Measurements from ENCODE around the gene SYNRG.

The SYNRG gene

DNA sequence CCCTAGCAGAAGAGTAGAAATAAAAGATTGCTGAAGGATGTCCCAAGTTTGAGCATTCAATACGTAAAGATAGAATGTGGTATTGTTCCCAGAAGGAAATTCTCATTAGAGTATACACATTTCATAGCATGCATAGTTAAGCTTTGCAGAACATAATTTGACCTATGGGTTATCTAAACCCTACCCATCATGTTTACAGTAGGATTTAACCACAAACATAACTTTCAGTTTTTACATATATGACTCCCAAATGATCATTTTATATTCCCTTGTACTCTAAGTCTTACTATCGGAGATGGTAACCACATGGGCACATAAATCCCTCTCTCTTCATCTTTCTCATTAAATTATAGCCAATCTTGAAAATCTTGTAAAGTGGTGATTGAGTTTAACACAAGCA lies 50.9 kb downstream of the SYNRG start:
- H3K4me3 Mint-ChIP-seq = no peak overlapping the region

DNA sequence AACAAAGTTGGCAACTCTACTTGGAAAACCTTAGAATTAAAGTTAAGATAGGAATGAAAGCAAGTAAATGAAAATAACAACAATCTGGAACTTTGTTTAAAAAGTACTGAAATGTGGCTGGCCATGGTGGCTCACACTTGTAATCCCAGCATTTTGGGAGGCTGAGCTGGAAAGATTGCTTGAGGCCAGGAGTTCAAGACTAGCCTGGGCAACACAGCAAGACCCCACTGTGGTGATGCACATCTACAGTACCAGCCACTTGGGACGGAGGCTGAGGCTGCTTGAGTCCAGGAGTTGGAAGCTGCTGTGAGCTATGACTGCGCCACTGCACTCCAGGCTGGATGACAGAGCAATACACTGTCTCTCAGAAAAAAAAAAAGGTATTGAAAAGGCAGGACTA lies 51.7 kb downstream of the SYNRG start:
- Mint-ChIP-seq H3K4me3 (no peak overlapping the region), H3K27ac (no peak overlapping the region), H3K4me1 (peaks cover 8% of the 10 kb centered on the region), H3K9me3 (no peaks in the 10 kb centered on the region), H3K36me3 (ENCODE audit: low read depth) (peaks cover 66% of the 10 kb centered on the region), H3K27me3 (ENCODE audit: low read depth) (no peaks in the 10 kb centered on the region)
- TF ChIP-seq, protein P1, sequence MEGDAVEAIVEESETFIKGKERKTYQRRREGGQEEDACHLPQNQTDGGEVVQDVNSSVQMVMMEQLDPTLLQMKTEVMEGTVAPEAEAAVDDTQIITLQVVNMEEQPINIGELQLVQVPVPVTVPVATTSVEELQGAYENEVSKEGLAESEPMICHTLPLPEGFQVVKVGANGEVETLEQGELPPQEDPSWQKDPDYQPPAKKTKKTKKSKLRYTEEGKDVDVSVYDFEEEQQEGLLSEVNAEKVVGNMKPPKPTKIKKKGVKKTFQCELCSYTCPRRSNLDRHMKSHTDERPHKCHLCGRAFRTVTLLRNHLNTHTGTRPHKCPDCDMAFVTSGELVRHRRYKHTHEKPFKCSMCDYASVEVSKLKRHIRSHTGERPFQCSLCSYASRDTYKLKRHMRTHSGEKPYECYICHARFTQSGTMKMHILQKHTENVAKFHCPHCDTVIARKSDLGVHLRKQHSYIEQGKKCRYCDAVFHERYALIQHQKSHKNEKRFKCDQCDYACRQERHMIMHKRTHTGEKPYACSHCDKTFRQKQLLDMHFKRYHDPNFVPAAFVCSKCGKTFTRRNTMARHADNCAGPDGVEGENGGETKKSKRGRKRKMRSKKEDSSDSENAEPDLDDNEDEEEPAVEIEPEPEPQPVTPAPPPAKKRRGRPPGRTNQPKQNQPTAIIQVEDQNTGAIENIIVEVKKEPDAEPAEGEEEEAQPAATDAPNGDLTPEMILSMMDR (IDR thresholded peaks at IDR 0.05; ENCODE audit: unreplicated experiment in 3 of 3) = no peak

More for the DNA sequence above, 50.9 kb downstream of the SYNRG start:
- H3K4me1 Mint-ChIP-seq = no peaks in the 10 kb centered on the region
- H3K27me3 Mint-ChIP-seq (ENCODE audit: low read depth) = no peaks in the 10 kb centered on the region
- H3K9me3 Mint-ChIP-seq = no peaks in the 10 kb centered on the region
- peaks cover 59% of the 10 kb centered on the region for H3K36me3 Mint-ChIP-seq (ENCODE audit: low read depth)
- no peak overlapping the region for H3K27ac Mint-ChIP-seq
- TF ChIP-seq, protein P1 (IDR thresholded peaks at IDR 0.05; ENCODE audit: unreplicated experiment in 3 of 3) = no peak

DNA sequence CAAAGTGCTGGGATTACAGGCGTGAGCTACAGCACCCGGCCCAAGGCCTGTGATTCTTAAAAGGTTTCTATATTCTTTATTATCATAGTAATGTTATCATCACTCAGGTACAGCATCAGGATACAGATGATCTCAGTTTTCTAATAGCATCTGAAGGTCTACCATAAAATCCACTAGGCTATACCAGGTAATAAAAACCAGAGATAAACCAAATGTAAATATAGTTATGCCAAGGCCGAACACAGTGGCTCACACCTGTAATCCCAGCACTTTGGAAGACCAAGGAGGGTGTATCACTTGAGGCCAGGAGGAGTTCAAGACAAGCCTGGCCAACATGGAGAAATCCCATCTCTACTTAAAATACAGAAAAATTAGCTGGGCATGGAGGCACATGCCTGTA lies 53.8 kb downstream of the SYNRG start:
- TF ChIP-seq, protein P1 (IDR thresholded peaks at IDR 0.05; ENCODE audit: unreplicated experiment in 3 of 3) = no peak
- Mint-ChIP-seq H3K27me3 (ENCODE audit: low read depth) (no peaks in the 10 kb centered on the region), H3K36me3 (ENCODE audit: low read depth) (peaks cover 68% of the 10 kb centered on the region), H3K9me3 (no peaks in the 10 kb centered on the region), H3K4me1 (peaks cover 27% of the 10 kb centered on the region), H3K4me3 (no peak overlapping the region), H3K27ac (no peak overlapping the region)

DNA sequence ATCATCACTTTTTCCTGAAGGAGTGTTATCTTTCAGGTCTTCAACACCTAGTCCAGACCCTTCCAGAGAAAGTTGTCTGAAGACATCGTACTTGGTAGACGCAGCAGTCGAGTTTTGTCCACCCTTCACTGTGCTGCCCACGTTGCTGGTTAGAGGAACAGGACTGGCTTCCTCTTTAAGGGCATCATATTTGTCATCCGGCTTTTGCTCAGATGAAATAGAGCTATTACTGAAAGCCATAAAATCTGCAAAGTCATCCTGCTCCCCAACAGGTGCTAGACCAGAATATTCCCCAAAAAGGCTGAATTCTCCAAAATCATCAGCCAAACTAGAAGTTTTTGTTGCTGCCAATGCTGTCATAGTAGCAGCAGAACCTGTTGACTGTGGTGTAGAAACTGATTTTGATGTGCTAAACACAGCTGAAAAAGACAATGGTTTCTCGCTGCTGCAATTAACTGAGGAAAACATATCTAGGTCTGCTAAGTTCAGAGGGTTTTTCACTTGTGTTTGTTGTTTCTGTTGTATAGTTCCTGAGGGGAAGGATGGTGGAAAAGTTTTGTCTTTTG lies 55.7 kb downstream of the SYNRG start:
- H3K4me3 Mint-ChIP-seq = no peak overlapping the region
- peaks cover 34% of the 10 kb centered on the region for H3K4me1 Mint-ChIP-seq
- no peaks in the 10 kb centered on the region for H3K27me3 Mint-ChIP-seq (ENCODE audit: low read depth)
- peaks cover 62% of the 10 kb centered on the region for H3K36me3 Mint-ChIP-seq (ENCODE audit: low read depth)
- H3K27ac Mint-ChIP-seq = no peak overlapping the region
- TF ChIP-seq, protein P1 (IDR thresholded peaks at IDR 0.05; ENCODE audit: unreplicated experiment in 3 of 3) = no peak
- H3K9me3 Mint-ChIP-seq = no peaks in the 10 kb centered on the region

DNA sequence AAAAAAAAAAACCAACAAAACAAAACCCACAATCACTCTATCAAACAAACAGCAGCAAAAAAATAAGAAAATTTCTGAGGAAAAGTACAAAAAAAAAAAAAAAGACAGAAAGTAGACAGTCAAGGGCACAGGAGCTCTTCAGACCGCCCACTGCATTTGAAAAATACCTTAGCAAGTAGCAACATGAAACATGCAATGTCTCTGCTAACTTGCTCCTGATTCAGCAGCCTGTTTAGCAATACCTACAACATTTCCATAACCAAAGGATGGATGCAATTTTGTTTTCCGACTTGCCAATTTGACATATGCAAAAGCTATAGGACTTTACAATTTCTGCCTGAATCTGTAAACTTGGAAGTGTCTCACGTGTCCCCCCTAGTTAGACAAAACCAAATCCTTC lies 57.4 kb downstream of the SYNRG start:
- TF ChIP-seq, protein P1 (IDR thresholded peaks at IDR 0.05; ENCODE audit: unreplicated experiment in 3 of 3) = no peak
- Mint-ChIP-seq H3K4me1 (peaks cover 48% of the 10 kb centered on the region), H3K4me3 (no peak overlapping the region), H3K9me3 (no peaks in the 10 kb centered on the region), H3K27me3 (ENCODE audit: low read depth) (no peaks in the 10 kb centered on the region), H3K36me3 (ENCODE audit: low read depth) (peaks cover 48% of the 10 kb centered on the region), H3K27ac (no peak overlapping the region)

DNA sequence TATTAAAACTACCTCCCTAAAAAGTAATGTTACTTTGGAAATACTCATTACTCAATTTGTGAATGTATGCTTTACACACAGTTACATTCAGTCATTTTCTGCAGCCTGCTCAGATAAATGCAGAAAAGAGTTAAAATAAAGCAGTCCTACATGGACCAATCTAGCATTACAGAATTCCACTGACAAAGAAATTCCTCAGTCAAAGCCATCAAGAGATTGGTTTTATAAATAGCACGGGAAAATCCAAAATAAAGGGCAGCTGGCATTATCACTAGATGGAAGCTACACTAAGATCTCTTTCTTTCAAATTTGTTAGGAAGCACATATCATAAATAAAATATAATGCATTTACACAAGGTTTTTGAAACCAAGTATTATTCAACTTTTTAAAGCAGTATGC lies 61.2 kb downstream of the SYNRG start:
- H3K27ac Mint-ChIP-seq = peak overlapping the region; percentile 64 to 93 (median 92)
- TF ChIP-seq, protein P1 (IDR thresholded peaks at IDR 0.05; ENCODE audit: unreplicated experiment in 3 of 3) = no peak
- peaks cover 36% of the 10 kb centered on the region for H3K36me3 Mint-ChIP-seq (ENCODE audit: low read depth)
- H3K4me1 Mint-ChIP-seq = peaks cover 59% of the 10 kb centered on the region
- H3K27me3 Mint-ChIP-seq (ENCODE audit: low read depth) = no peaks in the 10 kb centered on the region
- peak overlapping the region in 1 of 3 experiments; percentile 59 for H3K4me3 Mint-ChIP-seq
- no peaks in the 10 kb centered on the region for H3K9me3 Mint-ChIP-seq
